SIG-M5 (cell line): ENCODE data around the gene MBNL1.

ENCODE experiments used
- DNase-seq: peaks from one replicate; lab custom pipeline; 2025; lab: John Stamatoyannopoulos, UW

Gene MBNL1, protein sequence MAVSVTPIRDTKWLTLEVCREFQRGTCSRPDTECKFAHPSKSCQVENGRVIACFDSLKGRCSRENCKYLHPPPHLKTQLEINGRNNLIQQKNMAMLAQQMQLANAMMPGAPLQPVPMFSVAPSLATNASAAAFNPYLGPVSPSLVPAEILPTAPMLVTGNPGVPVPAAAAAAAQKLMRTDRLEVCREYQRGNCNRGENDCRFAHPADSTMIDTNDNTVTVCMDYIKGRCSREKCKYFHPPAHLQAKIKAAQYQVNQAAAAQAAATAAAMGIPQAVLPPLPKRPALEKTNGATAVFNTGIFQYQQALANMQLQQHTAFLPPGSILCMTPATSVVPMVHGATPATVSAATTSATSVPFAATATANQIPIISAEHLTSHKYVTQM

DNA sequence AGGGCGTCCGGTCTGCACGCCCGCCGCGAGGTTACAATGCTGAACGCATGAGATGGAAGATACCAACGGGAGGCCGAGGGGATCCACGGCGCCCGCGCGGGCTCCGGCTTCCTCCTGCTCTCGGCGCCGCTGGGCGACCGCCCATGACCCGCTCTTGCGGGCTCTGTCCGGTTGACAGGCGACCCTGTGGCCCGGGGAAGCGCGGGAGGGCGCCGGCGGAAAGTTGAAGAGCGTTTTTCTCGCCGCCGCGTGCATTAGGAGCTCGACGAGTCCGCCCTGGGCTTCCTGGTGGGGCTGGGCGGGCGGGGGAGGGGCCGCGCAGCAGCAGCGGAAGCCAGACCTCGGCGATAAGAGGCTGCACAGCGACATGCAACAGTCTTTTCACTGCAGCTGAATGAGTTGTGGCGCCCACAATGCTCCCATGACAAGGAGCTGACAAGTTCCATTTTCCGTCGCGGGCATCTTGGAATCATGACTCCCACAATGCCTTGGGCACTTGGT is at the start of gene MBNL1:
TSS of gene MBNL1 (plus strand) at position 375 of the 501 bp plus-strand sequence. CDS start 31,265 bp downstream, outside the sequence.
- peak; percentile 79 for DNase-seq

DNA sequence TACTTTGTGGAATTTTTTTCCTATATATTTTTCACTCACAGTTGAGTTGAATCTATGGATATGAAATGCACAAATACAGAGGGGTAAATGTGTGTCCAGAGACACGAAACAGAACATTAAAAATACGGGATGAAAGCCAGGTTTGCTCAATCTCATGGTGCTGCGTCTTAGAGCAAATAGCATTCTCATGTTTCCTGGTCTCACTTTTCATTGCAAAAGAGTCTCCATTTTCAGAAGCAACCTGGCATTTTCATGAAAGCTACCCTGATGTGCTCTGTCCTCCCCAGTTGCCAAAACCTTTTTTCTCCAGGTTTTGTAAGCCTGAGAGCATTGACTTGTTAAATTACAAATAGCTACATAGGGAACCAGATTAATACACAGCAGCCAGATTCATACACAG is 49.5 kb upstream of the MBNL1 start:
- no peak for DNase-seq

DNA sequence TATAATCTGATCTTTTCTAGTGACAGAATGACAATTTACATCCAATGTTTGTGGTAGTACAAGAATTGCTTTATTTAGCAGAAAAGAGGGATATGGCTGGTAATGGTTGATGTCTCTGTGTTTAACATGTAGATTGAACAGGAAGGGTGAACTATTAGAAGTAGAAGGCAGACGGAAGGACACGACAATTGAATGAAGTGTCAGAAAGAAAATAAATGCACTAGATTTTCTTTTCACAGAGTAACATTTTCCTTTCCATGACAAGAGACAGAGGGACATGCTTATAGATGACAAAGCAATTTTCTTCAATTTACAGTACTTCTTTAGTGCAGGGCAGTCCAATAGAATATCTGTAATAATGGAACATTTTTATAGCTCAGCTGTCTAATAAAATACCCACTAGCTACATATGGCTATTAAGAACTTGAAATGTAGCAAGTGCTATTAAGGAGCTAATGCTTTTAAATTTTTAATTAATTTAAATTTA is 48.9 kb upstream of the MBNL1 start:
- no peak for DNase-seq

DNA sequence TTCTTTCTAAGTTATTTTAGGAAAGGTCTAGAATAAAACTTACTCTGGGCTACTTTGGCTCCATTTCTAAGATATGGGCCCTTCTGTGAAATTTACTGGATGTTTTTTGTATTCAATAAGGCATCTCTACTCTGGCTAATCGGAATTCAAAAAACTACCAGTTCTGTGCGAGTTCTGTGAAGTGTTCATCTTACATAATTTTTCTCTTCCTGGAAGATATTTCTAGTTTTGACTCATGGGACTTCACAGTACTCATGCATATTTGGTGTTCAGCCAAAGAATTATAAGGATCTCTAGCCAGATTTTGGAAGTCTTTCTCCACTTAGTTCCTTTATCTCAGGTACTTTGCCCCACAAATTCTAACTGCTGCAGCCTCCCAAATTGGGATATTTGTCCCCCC is 46.4 kb upstream of the MBNL1 start:
- DNase-seq = no peak

DNA sequence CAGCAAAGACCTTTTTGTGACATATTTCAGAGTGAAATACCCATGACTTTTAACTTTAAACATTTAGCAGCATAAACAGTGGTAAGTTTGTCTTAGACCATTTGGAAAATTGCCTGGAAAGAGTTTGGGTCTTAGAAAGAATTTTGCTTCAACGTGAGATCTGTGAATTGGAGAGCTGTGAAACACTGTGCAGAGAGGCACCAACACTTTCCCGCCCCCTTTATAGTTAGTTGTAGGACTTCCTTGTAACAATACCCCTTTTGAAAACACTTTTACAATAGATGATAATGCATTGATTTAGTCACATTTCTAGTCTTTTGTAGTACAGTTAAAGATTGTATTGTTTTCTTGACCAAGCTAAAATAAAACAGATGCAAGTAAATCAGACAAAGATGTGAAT is 43.5 kb upstream of the MBNL1 start:
- DNase-seq = no peak

DNA sequence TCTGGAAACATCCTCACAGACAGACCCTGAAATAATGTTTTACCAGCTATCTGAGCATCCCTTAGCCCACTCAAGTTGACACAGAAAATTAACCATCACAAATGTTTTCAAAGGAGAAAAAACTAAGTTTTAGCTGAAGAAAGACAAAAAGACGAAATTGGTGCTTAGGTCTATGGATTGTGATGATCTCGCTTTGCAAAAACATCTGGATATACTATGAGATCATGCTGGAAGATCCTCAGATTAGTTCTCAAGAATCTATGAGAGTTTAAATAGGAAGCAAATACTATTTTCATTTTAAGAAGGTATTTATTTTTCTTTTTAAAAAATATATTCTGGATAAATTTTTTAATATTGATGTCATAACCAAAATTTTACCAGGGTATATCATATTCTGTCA is 42.6 kb upstream of the MBNL1 start:
- no peak for DNase-seq

DNA sequence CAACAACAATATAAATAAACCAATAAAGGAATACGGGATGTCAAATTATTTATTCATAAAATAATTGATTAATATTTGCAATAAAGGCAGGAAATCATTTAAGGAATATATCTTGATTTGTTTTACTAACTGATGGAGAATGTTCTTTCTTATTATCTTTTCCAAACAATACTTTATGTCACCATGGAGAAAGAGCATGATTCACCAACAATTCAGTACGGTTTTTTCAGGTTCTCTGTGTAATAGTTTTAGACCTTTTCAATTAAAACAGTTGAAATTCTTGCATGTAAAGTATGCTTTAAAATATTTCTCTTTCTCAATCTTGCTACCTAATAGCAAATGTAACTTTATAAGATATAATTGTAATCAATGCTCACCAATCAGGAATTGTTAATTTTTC is 41.7 kb upstream of the MBNL1 start:
- DNase-seq = no peak

DNA sequence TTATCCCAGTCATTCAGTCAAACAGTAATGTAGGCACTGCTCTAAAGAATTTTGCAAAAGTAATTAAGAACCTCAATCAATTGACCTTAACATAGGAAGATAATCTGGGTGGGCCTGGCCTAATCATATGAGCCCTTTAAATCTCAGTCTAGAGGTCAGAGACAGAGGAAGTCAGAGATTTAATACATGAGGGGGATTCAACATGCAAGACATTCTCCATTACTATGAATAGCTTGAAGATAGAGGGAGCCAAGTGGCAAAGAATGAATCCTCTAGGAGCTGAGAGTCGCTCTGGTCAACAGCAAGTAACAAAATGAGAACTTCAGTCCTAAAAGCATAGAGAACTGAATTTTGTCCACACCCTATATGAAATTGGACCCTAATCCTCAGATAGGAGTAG is 39.0 kb upstream of the MBNL1 start:
- no peak for DNase-seq

DNA sequence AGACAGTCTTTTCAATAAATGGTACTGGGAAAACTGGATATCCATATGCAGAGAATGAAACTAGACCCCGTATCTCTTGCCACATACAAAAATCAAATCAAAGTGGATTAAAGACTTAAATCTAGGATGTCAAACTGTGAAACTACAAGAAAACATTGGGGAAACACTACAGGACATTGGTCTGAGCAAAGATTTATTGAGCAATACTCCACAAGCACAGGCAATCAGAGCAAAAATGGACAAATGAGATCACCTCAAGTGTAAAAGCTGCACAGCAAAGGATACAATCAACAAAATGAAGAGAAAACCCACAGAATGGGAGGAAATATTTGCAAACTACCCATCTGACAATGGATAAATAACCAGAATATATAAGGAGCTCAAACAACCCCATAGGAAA is 38.4 kb upstream of the MBNL1 start:
- no peak for DNase-seq

DNA sequence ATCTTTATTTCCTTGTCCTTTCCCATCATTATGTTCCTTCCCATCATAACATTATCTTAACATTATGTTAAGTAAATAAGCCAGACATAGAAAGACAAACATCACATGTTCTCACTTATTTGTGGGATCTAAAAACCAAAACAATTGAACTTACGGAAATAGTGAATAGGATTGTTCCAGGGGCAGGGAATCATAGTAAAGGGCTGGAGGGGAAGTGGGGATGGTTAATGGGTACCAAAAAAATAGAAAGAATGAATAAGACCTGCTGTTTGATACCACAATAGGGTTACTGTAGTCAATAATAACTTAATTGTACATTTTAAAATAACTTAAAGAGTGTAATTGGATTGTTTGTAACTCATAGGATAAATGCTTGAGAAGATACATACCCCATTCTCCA is 36.7 kb upstream of the MBNL1 start:
- DNase-seq = no peak

DNA sequence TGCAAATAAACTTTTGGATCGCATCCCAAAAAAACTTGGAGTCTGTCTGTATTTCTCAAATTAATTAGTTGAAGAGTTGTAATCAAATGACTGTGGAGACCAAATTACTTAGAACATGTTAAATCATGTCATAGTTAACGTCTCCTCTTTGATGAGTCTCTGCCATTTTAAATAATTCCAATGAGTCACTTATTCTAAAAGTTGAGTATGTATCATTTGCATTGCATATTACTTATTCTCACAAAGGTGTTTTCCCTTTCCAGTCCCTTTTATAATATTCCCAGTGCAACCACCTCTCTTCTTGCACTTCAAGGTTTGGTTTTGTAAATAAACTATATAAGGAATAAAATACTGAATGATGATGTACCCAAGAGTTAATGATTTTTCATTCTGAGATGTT is 36.0 kb upstream of the MBNL1 start:
- no peak for DNase-seq

DNA sequence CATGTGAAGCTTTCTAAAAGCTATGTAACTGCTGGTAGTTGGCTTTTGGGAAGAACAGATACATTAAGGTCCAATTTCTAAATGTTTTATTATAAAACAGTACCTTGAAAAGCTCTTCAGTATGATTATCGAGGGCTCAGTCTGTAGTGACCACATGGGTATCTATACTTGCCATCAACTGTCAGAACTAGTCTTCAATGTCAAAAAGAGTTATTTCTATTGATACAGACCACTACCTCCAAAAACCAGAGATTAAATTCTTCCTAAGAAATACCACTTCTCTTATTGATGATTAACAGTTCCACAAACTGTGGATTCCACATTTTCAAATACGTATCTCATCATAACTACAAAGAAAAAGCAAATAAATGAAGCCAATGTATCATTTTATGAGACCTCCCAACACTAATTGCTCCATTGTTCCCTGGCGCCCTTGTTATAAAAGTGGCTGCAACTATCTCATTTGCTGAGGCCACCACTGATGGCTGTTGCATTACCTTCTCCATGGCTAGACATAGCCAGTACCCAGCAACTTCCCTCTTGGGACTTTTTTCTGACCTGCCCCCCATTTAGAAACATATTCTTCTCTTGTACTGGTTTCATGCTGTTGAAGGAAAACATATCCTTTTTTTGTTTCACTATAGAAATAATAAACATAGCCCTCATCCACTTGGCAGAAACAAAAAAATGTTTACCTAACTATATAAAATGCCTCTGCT is 33.9 kb upstream of the MBNL1 start:
- no peak for DNase-seq

DNA sequence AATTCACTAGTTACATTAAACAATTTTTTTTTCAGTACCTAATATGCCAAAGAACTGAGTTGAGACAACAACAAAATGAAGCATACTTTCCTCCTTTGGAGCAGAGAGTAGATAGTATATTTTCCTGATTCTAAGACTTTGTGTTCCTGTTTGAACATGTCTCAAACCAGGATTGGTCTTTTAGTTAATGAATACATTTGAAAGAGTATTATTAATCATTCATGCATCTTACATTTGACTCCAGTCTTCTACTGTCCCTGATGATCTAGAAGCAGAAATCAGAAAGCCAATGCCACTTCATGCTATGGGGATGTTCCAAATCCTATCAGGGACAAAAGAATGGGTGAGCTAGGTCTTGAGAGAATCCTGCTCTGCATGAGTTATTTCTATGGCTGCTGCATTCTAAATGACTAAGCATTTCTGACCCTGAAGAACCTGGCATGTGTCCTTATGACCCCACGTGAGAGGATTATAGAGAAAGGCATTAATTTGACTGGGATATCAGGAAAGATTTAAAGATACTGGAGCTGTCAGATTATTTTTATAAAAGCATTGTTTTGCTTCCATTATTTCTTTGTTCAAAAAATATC is 32.9 kb upstream of the MBNL1 start:
- no peak for DNase-seq

DNA sequence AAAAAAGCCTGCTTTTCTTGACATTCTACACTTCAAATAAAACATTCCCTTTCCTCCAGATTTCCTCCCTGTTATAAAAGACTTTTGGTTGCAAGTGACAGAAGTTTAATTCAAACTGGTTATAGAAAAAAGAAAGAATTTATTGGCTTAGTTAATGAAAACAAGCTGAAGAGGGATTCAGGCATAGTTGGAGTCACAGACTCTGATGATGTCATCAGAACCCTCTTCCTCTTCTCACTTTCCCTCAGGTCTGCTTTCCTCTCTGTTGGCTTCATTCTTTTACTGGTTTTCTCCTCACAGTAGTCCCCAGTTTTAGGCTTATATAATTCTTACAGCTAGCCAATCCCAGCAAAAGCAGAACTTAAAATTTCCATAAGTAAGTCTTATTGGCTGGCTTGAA is 32.0 kb upstream of the MBNL1 start:
- DNase-seq = peak; percentile 13

DNA sequence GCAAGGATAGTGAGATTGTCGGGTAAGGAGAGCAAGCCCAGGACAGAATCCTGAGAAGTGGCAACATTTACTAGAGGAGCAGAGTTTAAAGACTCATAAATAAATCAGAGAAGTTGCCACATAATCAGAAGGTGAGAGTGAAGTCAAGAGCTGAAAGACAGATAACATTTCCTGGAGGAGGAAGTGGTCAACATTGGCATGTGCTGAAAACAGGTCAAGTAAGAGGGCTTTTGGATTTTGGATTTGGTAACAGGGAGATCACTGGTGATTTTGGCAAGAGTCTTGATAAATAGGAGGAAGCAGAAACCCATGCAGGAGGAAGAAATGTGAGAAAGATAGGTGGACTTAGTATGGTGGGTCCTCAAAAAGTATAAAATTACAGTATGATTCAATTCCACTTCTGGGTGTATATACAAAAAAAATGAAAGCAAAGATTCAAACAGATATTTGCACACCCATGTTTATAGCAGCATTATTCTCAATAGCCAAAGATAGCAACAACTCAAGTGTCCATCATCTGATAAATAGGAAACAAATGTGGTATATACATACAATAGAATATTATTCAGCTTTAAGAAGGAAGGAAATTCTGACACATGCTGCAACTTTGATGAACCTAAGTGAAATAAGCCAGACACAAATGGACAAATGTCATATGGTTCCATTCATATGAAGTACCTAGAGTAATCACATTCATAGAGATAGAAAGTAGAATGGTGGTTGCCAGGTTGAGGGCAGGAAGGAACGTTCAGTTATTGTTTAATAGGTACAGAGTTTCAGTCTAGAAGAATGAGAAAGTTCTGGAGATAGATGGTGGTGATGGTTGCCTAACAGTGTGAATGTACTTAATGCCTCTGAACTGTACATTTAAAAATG is 27.3 kb upstream of the MBNL1 start:
- DNase-seq = peak; percentile 73

DNA sequence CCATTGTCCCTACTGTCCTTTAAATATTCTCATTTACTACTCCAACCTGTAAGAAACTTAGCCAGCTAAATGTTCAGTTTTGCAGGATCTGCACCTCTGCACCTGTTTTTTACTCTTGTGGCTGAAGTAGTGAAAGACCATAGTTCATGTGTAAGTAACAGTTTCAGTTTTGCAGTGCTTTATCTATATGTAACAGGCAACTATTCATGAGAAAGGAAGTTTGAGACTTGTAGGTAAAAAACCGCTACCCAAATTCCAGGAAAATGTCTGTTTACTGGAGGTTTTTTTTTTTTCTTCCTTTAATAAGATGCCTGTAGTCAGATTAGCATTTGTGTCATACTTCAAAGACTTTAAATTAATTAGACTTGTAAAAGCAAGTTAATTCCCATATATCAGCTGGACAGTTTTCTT is 25.4 kb upstream of the MBNL1 start:
- DNase-seq = no peak

DNA sequence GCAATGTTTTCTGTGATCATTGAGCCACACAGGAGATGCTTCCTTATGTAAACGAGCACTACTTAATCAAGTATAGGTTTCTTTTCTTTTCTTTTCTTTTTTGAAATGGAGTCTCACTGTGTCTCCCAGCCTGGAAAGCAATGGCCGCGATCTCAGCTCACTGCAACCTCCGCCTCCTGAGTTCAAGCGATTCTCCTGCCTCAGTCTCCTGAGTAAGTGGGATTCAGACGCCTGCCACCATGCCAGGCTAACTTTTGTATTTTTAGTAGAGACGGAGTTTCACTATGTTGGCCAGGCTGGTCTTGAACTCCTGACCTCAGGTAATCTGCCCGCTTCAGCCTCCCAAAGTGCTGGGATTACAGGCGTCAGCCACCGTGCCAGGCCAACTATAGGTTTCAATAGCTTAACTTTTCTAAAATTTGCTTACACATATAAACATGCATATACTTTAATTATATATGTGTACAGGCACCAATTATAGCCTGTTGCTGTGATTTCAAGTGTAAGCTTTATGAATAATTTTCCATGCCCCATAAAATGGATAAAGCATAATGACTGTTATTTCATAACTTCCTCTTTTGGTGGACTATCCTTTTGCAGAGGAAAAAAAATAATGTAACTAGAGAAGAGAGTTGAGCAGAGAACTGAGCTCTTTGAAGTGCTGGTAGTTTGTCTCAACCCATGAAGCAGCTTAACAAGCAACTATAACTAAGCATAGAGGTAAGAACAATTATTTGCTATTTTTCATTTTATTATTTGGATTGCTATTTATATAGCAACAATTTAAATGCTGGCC is 24.8 kb upstream of the MBNL1 start:
- DNase-seq = peak; percentile 89

DNA sequence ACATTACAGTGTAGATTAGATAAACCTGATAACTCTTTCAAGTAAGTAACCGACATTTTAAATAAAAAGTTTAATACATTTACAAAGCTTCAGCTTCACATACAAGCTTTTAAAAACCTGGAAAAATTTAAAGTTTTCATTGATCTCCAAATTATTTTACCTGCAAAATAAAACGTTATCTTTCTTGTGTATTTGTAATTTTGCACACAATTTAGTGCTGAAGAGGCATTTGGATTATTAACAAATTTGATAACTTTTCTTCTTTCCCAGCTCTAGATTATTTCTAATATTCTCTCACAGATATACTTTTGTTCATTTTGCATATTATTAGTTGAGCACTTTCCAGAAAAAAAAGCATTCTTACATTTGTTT is 24.2 kb upstream of the MBNL1 start:
- no peak for DNase-seq

DNA sequence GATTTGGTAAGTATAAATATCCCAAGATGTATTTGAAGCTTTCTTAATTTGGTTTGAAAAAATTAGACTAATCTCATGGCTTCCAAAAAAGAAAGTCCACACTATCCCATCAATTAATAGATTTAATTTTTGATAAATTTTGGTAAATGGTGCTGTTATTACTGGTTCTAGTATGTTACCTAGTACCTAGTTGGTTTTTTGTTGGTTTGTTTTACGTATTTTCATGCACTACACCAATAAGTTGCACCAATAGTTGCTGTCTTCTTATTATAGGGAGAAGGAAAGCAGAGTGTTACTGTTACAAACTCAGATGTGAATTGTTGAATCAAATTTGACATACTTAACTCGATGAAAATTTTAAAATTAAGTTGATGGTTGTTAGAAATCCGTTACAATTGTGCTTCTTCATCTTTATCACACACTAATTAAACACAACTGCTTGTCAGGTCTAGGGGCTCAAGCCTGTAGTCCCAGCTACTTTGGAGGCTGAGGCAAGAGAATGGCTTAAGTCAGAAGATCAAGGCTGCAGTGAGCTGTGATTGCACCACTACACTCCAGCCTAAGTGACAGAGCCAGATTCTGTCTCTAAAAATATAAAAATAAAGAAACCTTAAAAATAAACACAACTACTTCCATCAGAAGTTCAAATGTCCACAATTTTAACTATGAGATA is 23.1 kb upstream of the MBNL1 start:
- DNase-seq = no peak

DNA sequence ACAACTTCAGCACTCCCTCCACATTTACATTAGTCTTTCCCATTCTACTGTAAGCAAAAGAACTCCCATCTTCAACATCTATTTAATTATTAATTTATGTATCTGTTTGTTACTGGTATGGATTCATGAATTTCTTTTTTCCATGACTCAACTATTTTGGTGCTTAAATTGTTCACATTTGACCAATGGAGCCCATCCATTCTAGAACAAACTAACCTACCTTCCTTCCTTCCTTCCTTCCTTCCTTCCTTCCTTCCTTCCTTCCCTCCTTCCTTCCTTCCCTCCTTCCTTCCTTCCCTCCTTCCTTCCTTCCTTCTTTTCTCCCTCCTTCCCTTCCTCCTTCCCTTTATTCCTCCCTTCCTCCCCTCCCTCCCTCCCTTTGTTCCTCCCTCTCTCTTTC is 16.8 kb upstream of the MBNL1 start:
- no peak for DNase-seq

DNA sequence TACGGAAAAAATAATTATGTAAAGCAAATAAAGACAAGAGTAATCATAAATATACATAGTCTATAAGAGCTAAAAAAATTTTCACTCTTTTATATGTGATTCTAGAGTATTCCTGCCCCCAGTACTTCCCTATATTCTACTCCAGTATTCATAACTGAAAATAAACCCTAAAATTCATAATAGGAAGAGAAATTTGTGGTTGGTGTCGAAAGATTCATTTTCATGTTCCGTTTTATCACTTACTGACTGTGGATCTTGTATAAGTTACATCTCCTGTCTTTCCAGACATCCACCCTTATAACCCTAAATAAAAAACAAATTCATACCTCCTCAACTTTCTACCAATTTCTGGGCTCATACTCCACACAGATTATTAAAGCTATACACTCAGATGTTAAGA is 16.0 kb upstream of the MBNL1 start:
- peak; percentile 30 for DNase-seq
